GM10248 (cell line): ENCODE data around the gene DRC3.

Experiments used
- CTCF ChIA-PET: fragments of 300-600 bp; sonication (Branson Sonifier 250); formaldehyde crosslinking; extraction: SDS; loops from one replicate; lab custom pipeline; 2021; ENCODE audit warnings: antibody characterized with exemption; lab: Yijun Ruan, JAX
- POLR2A ChIA-PET: fragments of 350-650 bp; sonication (Branson Sonifier 250); formaldehyde crosslinking; extraction: SDS; loops from one replicate; lab custom pipeline; 2020; ENCODE audit warnings: antibody characterized with exemption; lab: Yijun Ruan, JAX
- DNase-seq: peaks from one replicate; pipeline ENCODE4 v3.0.0; 2012; ENCODE audit errors: extremely low spot score
- TF ChIP-seq, protein P1 (sequence below): IDR thresholded peaks from 2 replicates; pipeline ENCODE4 v1.5.1; 2012; ENCODE audit warnings: mild to moderate bottlenecking, low read depth; ENCODE audit errors: extremely low read depth, missing control alignments, control extremely low read depth

The DRC3 gene

DNA sequence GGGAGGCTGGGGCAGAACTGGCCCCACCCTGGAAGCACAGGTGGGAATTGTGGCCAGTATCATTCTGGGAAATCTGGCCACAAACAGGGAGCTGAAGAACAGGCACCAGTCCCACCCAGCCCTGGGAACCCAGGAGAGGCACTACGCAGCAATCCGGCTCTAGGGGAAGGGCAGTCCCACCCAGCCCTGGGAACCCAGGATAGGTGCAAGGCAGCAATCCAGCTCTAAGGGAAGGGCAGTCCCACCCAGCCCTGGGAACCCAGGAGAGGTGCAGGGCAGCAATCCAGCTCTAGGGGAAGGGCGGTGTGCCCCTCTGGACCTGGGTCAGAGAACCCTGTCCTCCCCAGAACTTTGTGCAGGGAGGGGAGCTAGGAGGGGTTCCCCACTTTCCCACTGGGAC, 7.1 kb downstream of the DRC3 start:
- ChIA-PET POLR2A (no interaction called here), CTCF (interaction anchor here (1.5 kb wide), 1 partner anchor 8 kb away, joined by 5 read pairs; no protein-coding TSS in a partner anchor)
- TF ChIP-seq, protein P1, sequence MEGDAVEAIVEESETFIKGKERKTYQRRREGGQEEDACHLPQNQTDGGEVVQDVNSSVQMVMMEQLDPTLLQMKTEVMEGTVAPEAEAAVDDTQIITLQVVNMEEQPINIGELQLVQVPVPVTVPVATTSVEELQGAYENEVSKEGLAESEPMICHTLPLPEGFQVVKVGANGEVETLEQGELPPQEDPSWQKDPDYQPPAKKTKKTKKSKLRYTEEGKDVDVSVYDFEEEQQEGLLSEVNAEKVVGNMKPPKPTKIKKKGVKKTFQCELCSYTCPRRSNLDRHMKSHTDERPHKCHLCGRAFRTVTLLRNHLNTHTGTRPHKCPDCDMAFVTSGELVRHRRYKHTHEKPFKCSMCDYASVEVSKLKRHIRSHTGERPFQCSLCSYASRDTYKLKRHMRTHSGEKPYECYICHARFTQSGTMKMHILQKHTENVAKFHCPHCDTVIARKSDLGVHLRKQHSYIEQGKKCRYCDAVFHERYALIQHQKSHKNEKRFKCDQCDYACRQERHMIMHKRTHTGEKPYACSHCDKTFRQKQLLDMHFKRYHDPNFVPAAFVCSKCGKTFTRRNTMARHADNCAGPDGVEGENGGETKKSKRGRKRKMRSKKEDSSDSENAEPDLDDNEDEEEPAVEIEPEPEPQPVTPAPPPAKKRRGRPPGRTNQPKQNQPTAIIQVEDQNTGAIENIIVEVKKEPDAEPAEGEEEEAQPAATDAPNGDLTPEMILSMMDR, result no peak
- no peak for DNase-seq

DNA sequence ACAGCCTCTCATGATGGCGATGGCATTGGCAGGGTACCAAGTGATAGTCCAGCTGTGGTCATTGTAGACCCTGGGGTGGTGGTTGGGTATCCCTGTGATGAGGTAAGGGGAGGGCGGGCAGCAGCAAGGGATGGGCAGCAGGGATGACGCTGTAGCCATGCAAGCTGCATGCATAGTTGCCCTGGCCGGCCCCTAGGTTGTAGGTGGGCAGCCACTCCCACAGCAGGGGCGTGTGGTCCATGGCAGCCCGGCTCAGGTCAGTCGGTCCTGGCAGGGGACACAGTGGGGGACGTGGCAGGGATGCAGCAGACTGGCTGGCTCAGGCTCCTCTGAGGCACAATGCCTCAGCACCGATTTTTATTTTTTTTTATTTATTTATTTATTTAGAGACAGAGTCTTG, 8.7 kb downstream of the DRC3 start:
- TF ChIP-seq, protein P1, result no peak
- CTCF ChIA-PET, result no interaction called here
- POLR2A ChIA-PET, result no interaction called here
- DNase-seq, result no peak

DNA sequence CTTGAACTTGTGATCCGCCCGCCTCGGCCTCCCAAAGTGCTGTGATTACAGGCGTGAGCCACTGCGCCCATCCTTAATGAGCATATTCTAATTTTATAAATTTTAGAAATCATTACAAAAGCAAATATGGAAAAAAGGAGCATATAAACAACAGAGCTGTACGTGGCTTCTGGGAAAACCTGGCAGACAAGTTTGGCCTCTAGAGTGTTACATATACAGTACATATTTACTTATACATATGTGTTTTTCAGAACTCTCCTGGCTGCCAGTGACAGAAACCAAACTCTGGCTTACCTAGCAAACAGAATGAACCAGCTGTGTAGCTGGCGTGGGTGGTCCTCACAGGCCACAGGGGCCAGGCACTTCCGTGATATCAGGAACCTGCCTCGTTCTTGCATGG, 10.1 kb downstream of the DRC3 start:
- POLR2A ChIA-PET, result no interaction called here
- TF ChIP-seq, protein P1, result no peak
- DNase-seq, result no peak
- CTCF ChIA-PET, result interaction anchor here (1.4 kb wide), 1 partner anchor 9 kb away, joined by 4 read pairs; no protein-coding TSS in a partner anchor

DNA sequence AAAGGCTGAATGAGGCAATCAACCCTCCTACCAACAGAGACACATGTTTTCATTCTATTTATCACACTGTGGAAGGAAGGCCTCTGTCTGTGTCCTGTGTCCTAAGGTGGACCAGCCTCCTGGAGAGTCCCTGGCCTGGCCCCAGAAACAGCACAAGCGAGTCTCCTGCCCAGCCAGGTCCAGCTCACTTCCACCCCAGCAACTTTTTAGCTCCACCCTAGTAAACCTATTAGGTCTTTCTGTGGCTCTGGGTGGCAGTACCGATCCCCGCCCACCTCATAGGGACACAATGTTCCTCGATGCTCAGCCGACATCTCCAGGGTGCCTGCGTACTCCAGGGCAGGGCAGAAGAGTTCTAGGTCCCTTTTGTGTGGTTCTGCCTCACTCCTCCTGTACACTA, 10.7 kb downstream of the DRC3 start:
- DNase-seq, result no peak
- CTCF ChIA-PET, result interaction anchor here (1.4 kb wide), 1 partner anchor 10 kb away, joined by 4 read pairs; no protein-coding TSS in a partner anchor
- POLR2A ChIA-PET, result no interaction called here
- TF ChIP-seq, protein P1, result no peak

DNA sequence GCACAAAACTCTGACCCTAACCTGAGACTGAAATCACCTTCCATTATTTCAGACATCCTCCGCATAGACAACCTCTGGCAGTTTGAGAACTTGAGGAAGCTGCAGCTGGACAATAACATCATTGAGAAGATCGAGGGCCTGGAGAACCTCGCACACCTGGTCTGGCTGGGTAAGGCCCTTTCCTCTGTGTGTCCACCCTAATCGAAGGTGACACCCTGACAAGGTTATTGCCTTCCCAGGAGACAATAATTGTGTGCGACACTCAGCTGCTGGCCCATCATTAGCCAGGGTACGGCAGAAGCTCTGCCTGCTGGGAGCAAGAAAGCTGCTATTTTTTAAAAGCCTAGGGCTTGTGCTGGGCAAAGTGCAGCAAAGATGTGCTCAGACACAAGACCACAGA, 11.1 kb downstream of the DRC3 start:
- CTCF ChIA-PET, result interaction anchor here (3.0 kb wide), 1 partner anchor 49 kb away, joined by 19 read pairs; no protein-coding TSS in a partner anchor
- no peak for DNase-seq
- TF ChIP-seq, protein P1, result no peak
- POLR2A ChIA-PET, result no interaction called here

DNA sequence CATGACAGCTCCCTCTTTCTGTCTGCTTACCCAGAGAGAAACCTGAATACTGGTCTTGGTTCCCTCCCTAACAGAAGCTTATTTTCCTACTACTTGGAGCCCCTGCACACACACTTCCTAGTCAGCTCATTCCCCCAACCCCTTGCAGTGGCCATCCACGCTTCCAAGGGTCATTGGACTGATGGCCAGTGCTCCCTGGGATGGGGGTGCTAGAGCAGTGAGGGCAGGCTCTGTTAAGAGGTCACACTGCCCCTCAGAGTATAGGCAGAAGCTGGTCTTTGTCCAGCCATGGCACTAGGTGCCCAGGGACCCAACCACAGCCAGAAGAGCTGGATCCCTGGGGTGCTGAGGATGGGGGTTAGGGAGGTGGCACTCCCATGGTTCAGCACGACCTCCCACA, 12.5 kb downstream of the DRC3 start:
- no peak for DNase-seq
- CTCF ChIA-PET, result interaction anchor here (0.8 to 3.0 kb wide), 17 partner anchors 9 to 318 kb away, joined by 3 to 19 read pairs (median 4); partner anchors contain the start of genes DRC3 and TOM1L2
- POLR2A ChIA-PET, result no interaction called here
- TF ChIP-seq, protein P1, result no peak
